NK-92 (cell line): ENCODE data around the gene EML6.

Experiments used
- DNase-seq: peaks from one replicate; lab custom pipeline; 2025; ENCODE audit not compliant: unreplicated experiment; lab: John Stamatoyannopoulos, UW

EML6 gene

GRCh38 chr2:54755641-54756326 is 32.3 kb downstream of the EML6 start:
- DNase-seq = no peak

DNA sequence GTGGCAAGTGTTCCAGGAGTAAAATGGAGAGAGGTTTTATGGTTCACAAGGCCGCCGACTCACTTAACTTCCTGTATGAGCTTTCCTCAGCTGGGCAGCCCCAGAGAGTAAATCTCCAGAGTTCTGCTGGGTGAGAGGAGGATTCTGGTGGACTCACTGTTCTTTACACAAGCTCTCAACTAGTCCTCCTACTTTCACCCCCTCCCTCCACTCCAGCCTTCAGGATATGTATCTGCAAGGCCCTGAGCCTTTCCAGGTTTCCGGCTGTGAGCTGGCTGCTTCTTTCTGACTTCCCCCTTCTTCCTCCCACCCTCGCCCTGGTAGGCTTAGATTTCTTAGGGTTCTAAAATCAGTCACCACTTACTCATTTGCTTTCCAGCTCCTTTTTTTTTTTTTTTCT is 34.0 kb downstream of the EML6 start:
- DNase-seq = no peak

DNA sequence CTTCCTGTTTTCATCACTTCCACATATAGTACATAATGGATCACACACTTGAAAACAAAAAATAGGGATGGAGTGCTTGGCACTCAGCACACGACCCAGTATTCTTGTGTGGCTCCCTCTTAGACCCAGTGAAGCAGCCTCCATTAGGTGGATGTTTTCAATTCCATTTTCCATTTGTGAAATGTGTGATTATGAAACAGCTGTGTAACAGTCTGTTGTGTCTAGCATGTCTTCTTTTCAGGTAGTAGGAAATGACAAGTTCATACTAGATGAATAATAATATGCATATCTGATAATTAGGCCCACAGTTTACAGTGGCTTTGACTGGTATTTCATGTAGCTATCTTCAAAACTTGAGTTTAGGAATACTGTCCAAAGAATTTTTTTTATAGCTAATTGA is 35.5 kb downstream of the EML6 start:
- no peak for DNase-seq

DNA sequence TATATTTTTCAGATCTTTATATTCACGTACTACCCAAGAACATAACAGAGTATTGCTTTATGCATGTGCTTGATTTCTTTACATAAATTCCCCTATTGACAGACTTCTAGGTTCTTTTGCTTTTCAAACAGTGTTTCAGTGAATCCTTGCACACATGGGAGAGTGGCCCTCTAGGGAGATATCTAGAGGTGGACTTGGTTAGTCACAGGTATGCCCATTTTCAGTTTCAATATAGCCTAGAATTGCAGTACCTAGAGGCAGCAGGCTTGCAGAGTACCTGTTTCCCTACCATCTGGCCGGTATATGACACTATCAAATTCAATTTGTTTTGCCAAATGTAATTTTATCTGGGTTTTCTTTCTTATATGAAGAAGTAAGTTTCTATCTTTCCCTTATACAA is 36.8 kb downstream of the EML6 start:
- no peak for DNase-seq

DNA sequence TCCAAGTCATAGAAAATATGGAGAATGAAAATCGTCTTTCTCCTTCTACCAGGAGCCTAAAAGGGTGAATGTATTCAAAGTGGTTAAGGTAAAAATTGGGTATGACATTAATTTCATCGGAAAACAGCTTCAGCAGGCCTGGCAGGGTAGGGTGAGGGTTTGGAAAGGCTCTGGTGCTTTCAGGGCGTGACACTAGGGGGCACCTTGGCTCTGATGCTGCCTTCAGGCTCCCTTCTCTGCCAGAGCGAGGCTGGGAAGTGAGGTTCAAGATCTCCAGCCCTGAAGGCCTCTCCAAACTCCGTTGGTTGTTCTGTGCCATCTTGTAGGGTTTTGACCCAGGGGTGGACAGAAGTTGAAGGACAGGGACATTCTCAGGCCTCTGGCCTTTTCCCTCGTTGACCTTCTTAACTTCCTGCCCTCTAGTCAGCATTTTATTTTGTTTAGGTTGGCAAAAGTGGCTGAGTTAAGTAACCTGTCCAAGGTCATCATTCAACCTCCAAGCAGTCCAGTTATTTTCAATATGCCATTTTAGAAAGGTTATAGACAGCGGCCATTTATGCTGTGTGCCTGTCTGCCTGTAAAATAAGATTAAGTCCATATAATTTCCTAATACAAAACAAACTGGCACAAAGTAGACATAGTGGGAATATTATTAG is 40.3 kb downstream of the EML6 start:
- no peak for DNase-seq

DNA sequence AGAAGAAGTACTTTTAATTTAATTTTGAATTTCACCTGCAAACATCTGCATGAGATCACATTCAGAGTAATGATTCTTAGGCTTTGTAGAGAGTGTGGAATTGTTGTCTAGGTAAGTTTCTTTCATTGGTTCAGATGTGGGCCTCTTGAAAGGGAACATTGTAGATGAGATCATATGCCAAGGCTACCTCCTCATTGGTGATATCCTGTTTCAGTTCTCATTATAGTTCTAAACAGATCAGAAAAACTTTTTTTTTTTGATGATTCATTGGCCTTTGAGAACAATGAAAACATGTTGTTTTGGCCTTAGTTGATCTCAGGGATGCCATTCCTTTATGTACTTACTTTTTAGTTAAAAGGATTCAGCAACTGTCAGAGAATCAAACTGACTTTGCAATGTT is 44.5 kb downstream of the EML6 start:
- no peak for DNase-seq

GRCh38 chr2:54768772-54769428 is 45.4 kb downstream of the EML6 start:
- DNase-seq = no peak

- no peak for DNase-seq
These were observed 46.7 kb downstream of the EML6 start for GRCh38 chr2:54770211-54770610.

DNA sequence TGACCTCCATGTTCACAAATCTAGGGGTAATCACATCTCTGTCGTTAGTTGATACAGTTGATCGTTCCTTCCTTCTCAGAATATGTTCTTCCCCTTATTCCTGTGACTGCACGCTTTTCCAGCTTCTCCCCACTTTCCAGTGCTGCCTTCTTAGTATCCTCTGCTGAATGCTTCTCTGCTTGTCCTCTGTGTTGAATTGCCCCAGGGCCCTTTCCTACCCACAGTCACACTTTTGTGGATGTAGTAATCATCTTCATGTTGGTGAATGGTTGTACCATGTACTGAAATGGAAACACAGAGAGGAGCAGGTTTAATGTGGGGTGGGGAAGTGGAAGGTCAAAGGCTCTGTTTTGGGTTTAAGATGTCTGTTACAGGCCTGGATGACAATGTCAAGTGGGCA is 47.2 kb downstream of the EML6 start:
- no peak for DNase-seq

DNA sequence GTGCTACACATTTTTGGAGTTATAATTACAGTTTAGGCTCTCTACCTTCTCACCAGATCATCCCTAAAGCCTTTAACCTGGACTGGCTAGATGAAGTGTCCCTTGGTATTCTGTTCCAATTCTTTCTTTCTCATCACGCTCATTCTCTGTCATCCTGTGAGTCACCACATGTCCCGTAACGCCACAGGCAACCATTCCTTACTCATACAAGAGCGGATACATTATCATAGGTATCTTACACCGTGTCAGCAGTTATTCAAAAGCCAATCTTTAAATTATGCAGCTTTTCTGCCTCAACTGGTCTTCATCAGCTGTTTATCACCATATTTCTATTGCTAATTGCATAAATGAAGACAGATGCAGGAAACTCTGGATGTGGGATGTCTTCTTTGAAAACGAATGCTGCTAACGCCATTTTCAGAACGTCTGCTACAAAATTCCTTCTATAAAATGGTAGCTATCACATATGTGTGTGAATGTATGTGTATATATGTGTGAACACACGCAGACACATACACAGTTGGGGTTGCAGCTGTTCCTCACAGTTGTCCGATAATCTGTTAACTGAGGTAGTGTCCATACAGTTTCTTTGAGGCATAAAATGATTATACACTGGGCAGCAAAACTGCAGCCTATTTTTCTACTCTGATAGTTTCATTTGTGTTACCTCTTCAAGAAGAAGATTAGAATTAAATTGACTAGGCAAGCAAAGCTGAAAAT is 47.9 kb downstream of the EML6 start:
- DNase-seq = no peak

DNA sequence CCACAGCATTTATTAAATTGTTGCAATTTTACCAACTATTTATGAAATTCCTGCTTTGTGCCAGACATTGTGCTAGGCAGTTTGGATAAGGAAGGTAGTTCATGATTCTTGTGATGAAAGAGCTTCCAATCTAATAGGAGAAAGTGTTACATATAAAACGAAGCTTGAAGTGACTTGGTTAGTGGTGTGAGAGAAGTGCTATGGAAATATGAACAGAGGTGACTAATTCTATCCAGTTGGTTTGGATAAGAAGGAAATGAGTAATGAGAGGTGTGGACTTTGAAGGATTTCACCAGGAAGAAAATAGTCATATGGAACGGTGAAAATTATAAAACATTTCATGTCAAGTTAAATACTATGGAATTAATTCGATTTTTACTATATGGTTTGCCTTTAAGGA is 48.6 kb downstream of the EML6 start:
- no peak for DNase-seq

GRCh38 chr2:54772531-54772930 is 49.1 kb downstream of the EML6 start:
- DNase-seq = no peak

DNA sequence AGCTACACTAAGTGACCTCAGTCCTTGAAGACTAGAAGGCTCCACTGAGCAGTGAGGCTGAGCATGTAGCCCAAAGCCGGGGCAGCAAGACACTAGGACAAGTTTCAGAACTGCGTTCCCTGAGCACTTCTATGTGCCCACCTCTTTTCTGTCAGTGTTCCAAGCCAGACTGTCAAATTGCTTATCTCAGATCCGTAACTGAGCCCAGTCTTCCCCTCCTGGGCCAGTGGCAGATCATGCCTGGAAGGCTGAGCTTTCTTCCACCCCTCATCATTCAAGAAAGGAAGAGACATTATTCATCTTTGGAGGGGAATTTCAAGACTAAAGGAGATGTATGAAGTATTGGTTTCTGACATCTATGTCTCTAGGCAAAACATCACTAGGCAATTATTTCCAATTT is 49.8 kb downstream of the EML6 start:
- DNase-seq = no peak

DNA sequence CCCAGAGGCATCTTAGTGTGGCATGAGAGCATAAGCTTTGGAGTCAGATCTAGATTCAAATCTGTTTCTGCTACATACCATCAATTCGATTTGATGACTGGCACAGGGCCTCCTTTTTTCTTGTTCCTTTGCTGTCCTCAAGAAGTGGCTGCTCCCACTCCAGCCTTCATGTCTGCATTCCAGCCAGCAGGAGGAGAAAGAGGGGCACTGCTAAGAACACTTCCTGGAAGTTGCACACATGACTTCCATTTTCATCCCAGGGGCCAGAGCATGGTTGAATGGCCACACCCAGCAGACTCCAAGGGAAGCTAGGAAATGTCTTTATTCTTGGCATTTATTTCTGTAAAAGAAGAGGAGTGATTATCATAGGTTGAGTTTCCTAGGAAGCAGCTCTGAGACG is 50.4 kb downstream of the EML6 start:
- no peak for DNase-seq

DNA sequence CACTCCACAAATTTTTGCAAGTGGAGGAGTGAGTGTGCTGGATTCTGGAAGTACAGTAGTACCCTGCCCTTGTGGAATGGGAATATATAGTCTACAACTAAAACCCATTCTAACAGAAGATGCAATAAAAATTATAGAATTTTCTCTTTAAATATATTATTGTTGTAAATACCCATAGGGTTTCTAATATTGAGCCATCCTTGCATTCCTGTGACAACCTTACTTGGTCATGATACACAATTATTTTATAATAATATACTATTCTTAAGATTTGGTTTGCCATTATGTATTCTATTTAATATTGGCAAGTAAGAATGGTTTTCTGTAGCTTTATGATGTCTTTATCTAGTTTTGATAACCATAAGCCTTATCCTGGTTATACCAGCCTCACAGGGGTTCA is 52.2 kb downstream of the EML6 start:
- DNase-seq = no peak

GRCh38 chr2:54776494-54776893 is 53.0 kb downstream of the EML6 start:
- no peak for DNase-seq

- DNase-seq = no peak
These were observed 59.9 kb downstream of the EML6 start for GRCh38 chr2:54783349-54783748.

GRCh38 chr2:54787270-54787669 is 63.8 kb downstream of the EML6 start:
- DNase-seq = no peak

DNA sequence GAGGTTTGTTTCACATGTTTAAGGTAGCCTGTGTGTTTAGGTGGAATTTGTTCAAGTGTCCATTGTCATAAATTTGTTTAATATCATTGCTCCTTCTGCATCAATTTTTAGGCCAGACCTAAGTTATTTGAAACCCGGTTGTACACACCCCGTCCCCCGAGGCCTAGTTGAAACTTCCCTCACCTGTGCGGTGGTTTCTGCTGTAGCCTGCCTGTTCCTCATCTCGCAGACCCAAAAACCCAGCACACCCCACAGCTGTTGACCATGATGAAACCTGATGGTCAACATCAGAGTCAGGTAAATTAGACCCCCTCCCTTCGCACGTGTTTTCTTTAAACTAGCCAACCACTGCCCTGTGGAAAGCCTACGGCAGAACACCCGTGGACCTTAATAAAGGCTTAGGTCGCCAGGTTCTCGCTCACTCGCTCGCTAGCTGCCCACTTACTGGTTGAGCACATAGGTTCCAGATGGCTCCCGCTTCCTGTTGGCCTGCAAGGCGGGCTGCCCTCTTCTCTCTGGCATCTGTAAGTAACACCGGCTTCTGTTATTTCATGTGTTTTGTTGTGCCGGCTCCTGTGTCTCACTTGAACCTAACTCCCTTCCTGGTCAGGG is 64.4 kb downstream of the EML6 start:
- no peak for DNase-seq

DNA sequence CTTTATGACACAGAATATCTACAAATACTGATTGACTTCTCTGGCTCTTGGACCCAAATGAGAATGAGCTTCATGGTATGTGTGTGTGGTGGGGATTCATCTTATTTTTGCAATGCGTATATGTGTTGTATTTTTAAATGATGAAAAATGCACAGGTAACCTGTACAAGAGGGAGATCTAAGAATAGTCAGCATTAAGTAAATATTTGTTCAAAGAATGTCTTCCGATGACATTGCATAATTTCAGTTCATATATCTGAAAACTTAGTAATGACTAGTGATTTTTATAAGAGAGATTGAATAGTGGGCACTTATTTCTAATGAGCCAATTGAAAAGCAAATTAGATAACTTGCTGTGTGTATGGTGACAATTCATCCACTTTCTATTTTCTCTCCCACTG is 66.4 kb downstream of the EML6 start:
- DNase-seq = no peak

GRCh38 chr2:54791831-54792230 is 68.4 kb downstream of the EML6 start:
- DNase-seq = no peak
